Ovary (tissue), 3 donors: Measurements from ENCODE around the gene PARD3.

ENCODE experiments used
- EP300 ChIP-seq: sonication (generic); formaldehyde crosslinking; IDR thresholded peaks from one replicate; pipeline ENCODE4 v1.6.1; 2017; ENCODE audit warnings: antibody characterized with exemption
- POLR2A ChIP-seq: fragments of 450-650 bp; IDR thresholded peaks from one replicate; pipeline ENCODE4 v1.6.1; 2017; ENCODE audit warnings: antibody characterized with exemption, mild to moderate bottlenecking, moderate library complexity
- TF ChIP-seq, protein P1 (sequence below), 3 donors: fragments of 450-650 bp in 2 of 3; fragments of 200-600 bp in 1 of 3; IDR thresholded peaks; one replicate each; pipeline versions ENCODE4 v1.5.1 to v1.8.0; 2016 to 2022; ENCODE audit warnings: antibody characterized with exemption in 3 of 3, mild to moderate bottlenecking in 1 of 3
- donor health status: DM: no; HTN: no; CAD: no.

DNA sequence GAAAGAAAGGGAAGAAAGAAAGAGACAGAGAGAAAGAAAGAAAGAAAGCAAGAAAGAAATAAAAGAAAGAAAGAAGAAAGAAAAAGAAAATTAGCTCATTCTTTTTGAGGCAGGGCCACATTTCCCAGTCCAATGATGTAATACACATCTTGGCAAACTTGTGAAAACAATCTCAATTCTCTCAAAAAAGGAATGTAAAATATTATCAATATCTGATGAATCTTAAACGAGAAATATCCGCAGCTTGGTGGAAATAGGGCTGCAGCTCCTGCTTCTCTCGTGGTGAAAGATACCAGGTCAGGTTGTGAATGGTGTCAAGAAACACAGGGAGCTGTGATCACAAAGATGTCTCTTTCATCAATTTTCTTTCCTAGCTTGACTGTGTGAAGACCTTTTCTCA is 741.0 kb downstream of the PARD3 start:
- TF ChIP-seq POLR2A (no peak), EP300 (no peak)
- TF ChIP-seq, protein P1, sequence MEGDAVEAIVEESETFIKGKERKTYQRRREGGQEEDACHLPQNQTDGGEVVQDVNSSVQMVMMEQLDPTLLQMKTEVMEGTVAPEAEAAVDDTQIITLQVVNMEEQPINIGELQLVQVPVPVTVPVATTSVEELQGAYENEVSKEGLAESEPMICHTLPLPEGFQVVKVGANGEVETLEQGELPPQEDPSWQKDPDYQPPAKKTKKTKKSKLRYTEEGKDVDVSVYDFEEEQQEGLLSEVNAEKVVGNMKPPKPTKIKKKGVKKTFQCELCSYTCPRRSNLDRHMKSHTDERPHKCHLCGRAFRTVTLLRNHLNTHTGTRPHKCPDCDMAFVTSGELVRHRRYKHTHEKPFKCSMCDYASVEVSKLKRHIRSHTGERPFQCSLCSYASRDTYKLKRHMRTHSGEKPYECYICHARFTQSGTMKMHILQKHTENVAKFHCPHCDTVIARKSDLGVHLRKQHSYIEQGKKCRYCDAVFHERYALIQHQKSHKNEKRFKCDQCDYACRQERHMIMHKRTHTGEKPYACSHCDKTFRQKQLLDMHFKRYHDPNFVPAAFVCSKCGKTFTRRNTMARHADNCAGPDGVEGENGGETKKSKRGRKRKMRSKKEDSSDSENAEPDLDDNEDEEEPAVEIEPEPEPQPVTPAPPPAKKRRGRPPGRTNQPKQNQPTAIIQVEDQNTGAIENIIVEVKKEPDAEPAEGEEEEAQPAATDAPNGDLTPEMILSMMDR (IDR thresholded peaks at IDR 0.05) = no peak
